Uterus (tissue), 4 donors: Measurements from ENCODE around the gene ISM2. TPM values are rescaled to one million over a fixed set of nuclear protein-coding genes. Genes with fewer than 3 reads are reported as not detected.
A peak's percentile ranks its signal among the peaks of the same experiment; 100 is the strongest.
"Not testable (repeated sequence)": the region's sequence is repeated elsewhere in the genome, so short reads cannot be mapped to it uniquely, and the experiment has no call there.

Experiments
- DNase-seq, 2 donors: peaks; one replicate each; pipeline ENCODE4 v3.0.0-alpha.2; 2019 to 2020
- H3K27ac ChIP-seq, 2 donors: fragments of 200-600 bp; sonication (generic); 1 replicate in 1 of 2; 2 replicates in 1 of 2; pipeline ENCODE4 v1.5.1; 2016 to 2018
- H3K27me3 ChIP-seq, 2 donors: fragments of 200-600 bp; sonication (generic); one replicate each; pipeline ENCODE4 v1.5.1; 2018 to 2019; ENCODE audit warnings: control low read depth in 1 of 2
- H3K36me3 ChIP-seq, 2 donors: fragments of 200-600 bp; sonication (generic); one replicate each; pipeline ENCODE4 v1.5.1; 2019; ENCODE audit warnings: control low read depth in 1 of 2
- H3K4me1 ChIP-seq, 2 donors: fragments of 200-600 bp; sonication (generic); one replicate each; pipeline ENCODE4 v1.5.1; 2018 to 2019; ENCODE audit warnings: control low read depth in 1 of 2
- H3K4me3 ChIP-seq, 2 donors: fragments of 200-600 bp; sonication (generic); 1 replicate in 1 of 2; 2 replicates in 1 of 2; pipeline ENCODE4 v1.5.1; 2018 to 2019; ENCODE audit warnings: mild to moderate bottlenecking in 1 of 2
- H3K9me3 ChIP-seq, 2 donors: fragments of 200-600 bp; sonication (generic); one replicate each; pipeline ENCODE4 v1.5.1; 2019; ENCODE audit warnings: control low read depth in 1 of 2
- CTCF ChIP-seq, 4 experiments: fragments of 200-600 bp in 2 of 4; fragments of 450-650 bp in 2 of 4; sonication (generic) in 2 of 4; IDR thresholded peaks; one replicate each; pipeline ENCODE4 v1.5.1; 2016 to 2019; ENCODE audit warnings: antibody characterized with exemption in 4 of 4, mild to moderate bottlenecking in 2 of 4, moderate library complexity in 1 of 4
- POLR2A ChIP-seq, 2 donors: fragments of 450-650 bp; IDR thresholded peaks; one replicate each; pipeline ENCODE4 v1.6.1; 2016; ENCODE audit warnings: antibody characterized with exemption in 2 of 2, mild to moderate bottlenecking in 1 of 2, moderate library complexity in 1 of 2
- intact Hi-C: fragments of 100-400 bp; cut with DNase I; formaldehyde crosslinking; loops from one replicate; pipeline ENCODE4 v1.15.1; 2023; ENCODE audit warnings: low total_unique reads
- total RNA-seq, 4 donors: library from RNA; depleted of rRNA in 3 of 4; stranded (reverse); fragments of >200 nt in 3 of 4; gene quantifications; one replicate each; pipeline versions ENCODE4 v1.1.0 to v1.2.4, GENCODE V29; 2014 to 2023
- donor health status: DM: yes; HTN: yes; CAD: no.

Gene ISM2
- total RNA-seq, 4 donors from 2014 or later, result 0.69 to 1.5 TPM; not detected in 2

- H3K27ac ChIP-seq, result peak overlapping the region; percentile 68 to 80
- no peak for TF ChIP-seq POLR2A (IDR thresholded peaks at IDR 0.05)
- TF ChIP-seq CTCF (IDR thresholded peaks at IDR 0.05), result no peak
- H3K4me1 ChIP-seq, result peaks cover 5 to 7% of the 10 kb centered on the region in 2 donors
- H3K27me3 ChIP-seq, result no peaks in the 10 kb centered on the region
- H3K36me3 ChIP-seq, result no peaks in the 10 kb centered on the region
- DNase-seq, result no peak
- H3K4me3 ChIP-seq, result no peak overlapping the region
- intact Hi-C loops, result no loop called here
- no peaks in the 10 kb centered on the region for H3K9me3 ChIP-seq
These were observed 44.6 kb upstream of the ISM2 start for GRCh38 chr14:77543240-77543551.

- H3K9me3 ChIP-seq, result no peaks in the 10 kb centered on the region
These were observed 44.0 kb upstream of the ISM2 start for GRCh38 chr14:77542421-77543239.

GRCh38 chr14:77541905-77542304 lies 43.3 kb upstream of the ISM2 start:
- DNase-seq, result no peak
- no peaks in the 10 kb centered on the region for H3K36me3 ChIP-seq
- no peaks in the 10 kb centered on the region for H3K27me3 ChIP-seq
- no peaks in the 10 kb centered on the region for H3K9me3 ChIP-seq
- TF ChIP-seq POLR2A (IDR thresholded peaks at IDR 0.05), result no peak
- no peak for TF ChIP-seq CTCF (IDR thresholded peaks at IDR 0.05)
- no peak overlapping the region for H3K4me3 ChIP-seq
- H3K27ac ChIP-seq, result peak overlapping the region; percentile 68 to 80
- H3K4me1 ChIP-seq, result peaks cover 5 to 7% of the 10 kb centered on the region in 2 donors
- intact Hi-C loops, result no loop called here

More at GRCh38 chr14:77542421-77543239, 44.0 kb upstream of the ISM2 start:
- no peak for DNase-seq
- H3K27ac ChIP-seq, result peak overlapping the region; percentile 68 to 80
- intact Hi-C loops, result no loop called here
- no peaks in the 10 kb centered on the region for H3K27me3 ChIP-seq
- no peaks in the 10 kb centered on the region for H3K36me3 ChIP-seq
- peaks cover 5 to 7% of the 10 kb centered on the region in 2 donors for H3K4me1 ChIP-seq
- TF ChIP-seq POLR2A (IDR thresholded peaks at IDR 0.05) (no peak), CTCF (IDR thresholded peaks at IDR 0.05) (no peak)
- H3K4me3 ChIP-seq, result no peak overlapping the region

- DNase-seq, H3K9me3 ChIP-seq, H3K4me3 ChIP-seq, H3K4me1 ChIP-seq, intact Hi-C loops, H3K36me3 ChIP-seq, H3K27me3 ChIP-seq: not testable (repeated sequence)
- H3K27ac ChIP-seq, result peak overlapping the region in 1 of 2 donors; percentile 14
These were observed 38.3 kb upstream of the ISM2 start for GRCh38 chr14:77536951-77537350.

GRCh38 chr14:77531071-77531470 lies 32.5 kb upstream of the ISM2 start:
- Histone ChIP-seq H3K9me3 (no peaks in the 10 kb centered on the region), H3K4me1 (peaks cover 0 to 4% of the 10 kb centered on the region in 2 donors), H3K36me3 (no peaks in the 10 kb centered on the region), H3K27ac (no peak overlapping the region), H3K27me3 (no peaks in the 10 kb centered on the region), H3K4me3 (no peak overlapping the region)
- DNase-seq, result no peak
- TF ChIP-seq POLR2A (IDR thresholded peaks at IDR 0.05) (no peak), CTCF (IDR thresholded peaks at IDR 0.05) (no peak)
- intact Hi-C loops, result no loop called here
